Lung (tissue), 12 donors: ENCODE measurements around the gene STARD7. TPM values are rescaled to one million over a fixed set of nuclear protein-coding genes. Genes with fewer than 3 reads are reported as not detected.

Experiments used
- ATAC-seq: fragments of 200-7000 bp; cut with Tn5 transposase; one replicate; pipeline ENCODE4 v1.9.1; 2020; ENCODE audit warnings: moderate number of reproducible peaks; ENCODE audit not compliant: insufficient read depth, low FRiP score
- DNase-seq, 3 donors: peaks; one replicate each; pipeline ENCODE4 v3.0.0-alpha.2; 2013 to 2017
- H3K27ac ChIP-seq, 2 donors: one replicate each; pipeline ENCODE4 v1.5.1; 2013; ENCODE audit warnings: mild to moderate bottlenecking in 2 of 2, moderate library complexity in 2 of 2, control low read depth in 1 of 2, inconsistent platforms in 1 of 2, low read depth in 1 of 2, low read length in 1 of 2
- H3K27me3 ChIP-seq, 3 donors: one replicate each; pipeline ENCODE4 v1.5.1; 2013; ENCODE audit warnings: low read length in 2 of 3; ENCODE audit not compliant: control insufficient read depth in 3 of 3, insufficient read depth in 3 of 3
- H3K36me3 ChIP-seq, 4 donors: one replicate each; pipeline ENCODE4 v1.5.1; 2013; ENCODE audit warnings: low read length in 4 of 4, mild to moderate bottlenecking in 1 of 4, moderate library complexity in 1 of 4; ENCODE audit not compliant: control insufficient read depth in 4 of 4, insufficient read depth in 4 of 4
- H3K4me1 ChIP-seq, 5 donors: one replicate each; pipeline ENCODE4 v1.5.1; 2013; ENCODE audit warnings: low read length in 5 of 5, mild to moderate bottlenecking in 2 of 5, moderate library complexity in 1 of 5; ENCODE audit not compliant: control insufficient read depth in 5 of 5, insufficient read depth in 5 of 5
- H3K4me3 ChIP-seq: one replicate; pipeline ENCODE4 v1.5.1; 2013; ENCODE audit warnings: mild to moderate bottlenecking, control low read depth, moderate library complexity
- H3K9ac ChIP-seq, 2 donors: one replicate each; pipeline ENCODE4 v1.5.1; 2013; ENCODE audit warnings: low read length in 2 of 2, control low read depth in 1 of 2; ENCODE audit not compliant: insufficient read depth in 1 of 2
- H3K9me3 ChIP-seq, 4 donors: one replicate each; pipeline ENCODE4 v1.5.1; 2013; ENCODE audit warnings: low read length in 3 of 4, mild to moderate bottlenecking in 1 of 4, moderate library complexity in 1 of 4; ENCODE audit not compliant: control insufficient read depth in 4 of 4, insufficient read depth in 3 of 4
- WGBS, 2 donors: extraction: QIAGEN DNeasy Blood & Tissue Kit; methylation state at CpG; one replicate each; pipeline ENCODE4 v1.1.7; 2013; 5-methylcytosine and 5-hydroxymethylcytosine counted together
- polyA plus RNA-seq, 2 donors: library from polyadenylated mRNA; stranded (reverse); fragments of 200-250 nt; gene quantifications; one replicate each; pipeline ENCODE4 v1.2.1, GENCODE V29; 2013
- total RNA-seq, 2 donors: library from RNA; depleted of rRNA in 1 of 2; stranded (reverse); fragments of >200 nt in 1 of 2; gene quantifications; one replicate each; pipeline ENCODE4 v1.2.1, GENCODE V29; 2014 to 2021
- TF ChIP-seq, protein P1 (sequence below): IDR thresholded peaks from 2 replicates; pipeline ENCODE4 v1.5.1; 2012; ENCODE audit warnings: mild to moderate bottlenecking; ENCODE audit errors: control extremely low read depth, extremely low read depth
- donor health status: control.
- donor health status: control.
- donor health status: Bipolar disorder and iron deficiency.
- donor health status: healthy.
- donor health status: DM: yes; HTN: yes; CAD: no.

Gene STARD7
- total and polyA plus RNA-seq, 4 donors, result 52.2 to 141 (median 92.9) TPM

DNA sequence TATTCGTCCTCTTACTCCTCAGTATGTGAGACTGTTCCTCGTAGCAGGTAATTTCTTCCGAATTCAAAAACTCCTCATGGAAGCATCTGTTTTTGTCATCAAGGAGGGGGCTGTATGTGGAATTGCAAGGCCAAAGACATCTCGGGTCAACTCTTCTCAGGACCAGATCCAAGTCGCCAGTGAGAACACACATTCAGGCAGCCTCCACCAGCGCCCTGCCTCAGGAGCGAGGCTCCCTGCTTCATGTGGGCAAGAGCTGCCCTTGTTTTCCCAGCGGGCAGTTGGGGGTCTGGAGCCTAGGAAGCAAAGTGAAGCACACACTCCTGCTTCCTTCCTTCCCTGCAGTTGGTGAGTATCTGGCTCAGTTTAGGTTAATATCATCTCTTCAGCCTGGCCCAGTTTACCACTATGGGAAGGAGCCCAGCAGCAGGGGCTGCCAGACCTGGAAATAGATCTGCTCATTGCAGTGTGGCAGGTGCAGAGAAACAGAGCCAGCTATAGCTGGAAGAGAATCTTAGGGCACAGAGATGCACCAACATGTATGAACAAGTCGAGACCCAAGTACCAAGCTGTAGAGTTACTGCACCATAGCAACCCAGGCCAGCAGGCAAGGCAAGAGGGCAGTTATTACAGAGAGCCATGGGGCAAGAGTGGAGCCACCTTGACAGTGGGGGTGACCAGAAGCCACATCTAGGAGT is 31.9 kb upstream of the STARD7 start:
- DNase-seq, result no peak
- WGBS, 2 donors, result 93 to 94% methylated on average over 9 of the region's 9 CpGs
- TF ChIP-seq, protein P1, sequence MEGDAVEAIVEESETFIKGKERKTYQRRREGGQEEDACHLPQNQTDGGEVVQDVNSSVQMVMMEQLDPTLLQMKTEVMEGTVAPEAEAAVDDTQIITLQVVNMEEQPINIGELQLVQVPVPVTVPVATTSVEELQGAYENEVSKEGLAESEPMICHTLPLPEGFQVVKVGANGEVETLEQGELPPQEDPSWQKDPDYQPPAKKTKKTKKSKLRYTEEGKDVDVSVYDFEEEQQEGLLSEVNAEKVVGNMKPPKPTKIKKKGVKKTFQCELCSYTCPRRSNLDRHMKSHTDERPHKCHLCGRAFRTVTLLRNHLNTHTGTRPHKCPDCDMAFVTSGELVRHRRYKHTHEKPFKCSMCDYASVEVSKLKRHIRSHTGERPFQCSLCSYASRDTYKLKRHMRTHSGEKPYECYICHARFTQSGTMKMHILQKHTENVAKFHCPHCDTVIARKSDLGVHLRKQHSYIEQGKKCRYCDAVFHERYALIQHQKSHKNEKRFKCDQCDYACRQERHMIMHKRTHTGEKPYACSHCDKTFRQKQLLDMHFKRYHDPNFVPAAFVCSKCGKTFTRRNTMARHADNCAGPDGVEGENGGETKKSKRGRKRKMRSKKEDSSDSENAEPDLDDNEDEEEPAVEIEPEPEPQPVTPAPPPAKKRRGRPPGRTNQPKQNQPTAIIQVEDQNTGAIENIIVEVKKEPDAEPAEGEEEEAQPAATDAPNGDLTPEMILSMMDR, result no peak

DNA sequence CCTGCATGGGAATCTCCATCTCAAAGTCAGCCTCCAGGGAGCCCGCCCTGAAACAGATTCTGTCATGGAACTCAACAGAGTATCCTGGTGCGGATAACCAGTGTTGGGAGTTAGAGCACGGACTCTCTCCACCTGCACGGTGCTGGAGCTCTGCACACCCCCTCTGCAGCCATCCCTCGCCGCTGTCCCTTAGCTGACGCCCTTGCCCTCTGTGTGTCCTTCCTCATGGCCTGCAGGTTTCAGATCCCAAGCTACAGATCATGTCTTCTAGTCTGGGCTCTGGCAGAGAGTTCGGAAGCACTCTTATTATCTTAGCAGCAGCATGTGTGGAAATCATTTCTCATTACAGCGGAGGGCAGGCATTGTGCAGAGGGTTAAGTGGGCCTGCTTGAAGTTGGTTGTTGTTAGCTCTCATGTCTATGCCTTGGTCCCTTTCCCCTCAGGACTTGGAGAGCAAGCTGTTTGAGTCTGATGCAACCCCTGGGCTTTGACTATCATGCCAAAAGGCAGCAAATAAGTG is 31.2 kb upstream of the STARD7 start:
- no peak for ATAC-seq
- Histone ChIP-seq H3K27ac (no peak overlapping the region), H3K27me3 (no peaks in the 10 kb centered on the region), H3K4me1 (peaks cover 0 to 5% (median 0%) of the 10 kb centered on the region in 5 donors), H3K4me3 (no peak overlapping the region), H3K36me3 (peaks cover 0 to 9% (median 0%) of the 10 kb centered on the region in 4 donors), H3K9ac (no peak overlapping the region), H3K9me3 (no peaks in the 10 kb centered on the region)
- TF ChIP-seq, protein P1, result no peak
- no peak for DNase-seq
- 95% methylated on average over 9 of the region's 9 CpGs for WGBS, 2 donors

More for the DNA sequence above, 31.9 kb upstream of the STARD7 start:
- Histone ChIP-seq H3K4me3 (no peak overlapping the region), H3K9ac (no peak overlapping the region), H3K4me1 (peaks cover 0 to 5% (median 0%) of the 10 kb centered on the region in 5 donors), H3K27ac (no peak overlapping the region), H3K9me3 (no peaks in the 10 kb centered on the region), H3K36me3 (peaks cover 0 to 9% (median under 1%) of the 10 kb centered on the region in 4 donors), H3K27me3 (no peaks in the 10 kb centered on the region)
- no peak for ATAC-seq

DNA sequence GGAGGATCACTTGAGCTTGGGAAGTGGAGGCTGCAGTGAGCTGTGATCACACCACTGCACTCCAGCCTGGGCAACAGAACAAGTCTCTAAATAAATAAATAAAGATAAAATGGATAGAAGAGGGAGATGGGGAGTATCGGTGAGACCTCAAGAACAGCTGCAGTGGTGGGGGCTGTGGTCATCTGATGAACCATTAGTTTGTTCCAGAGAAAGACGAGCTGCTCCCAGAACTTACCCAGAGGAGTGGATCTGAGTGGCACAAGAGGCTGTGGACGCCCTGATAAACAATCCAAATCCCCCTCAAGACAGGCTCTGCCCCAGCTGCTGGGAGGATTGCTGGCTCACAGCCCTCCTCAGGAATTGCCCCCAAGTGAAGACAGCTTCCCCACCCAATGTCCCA is 30.5 kb upstream of the STARD7 start:
- Histone ChIP-seq H3K9ac (no peak overlapping the region), H3K9me3 (no peaks in the 10 kb centered on the region), H3K4me3 (no peak overlapping the region), H3K36me3 (peaks cover 0 to 9% (median 0%) of the 10 kb centered on the region in 4 donors), H3K27ac (no peak overlapping the region), H3K27me3 (no peaks in the 10 kb centered on the region), H3K4me1 (peaks cover 0 to 5% (median 0%) of the 10 kb centered on the region in 5 donors)
- TF ChIP-seq, protein P1, result no peak
- DNase-seq (no peak), ATAC-seq (no peak)
- WGBS, 2 donors, result 88% methylated on average over 3 of the region's 3 CpGs
